Fibroblast of skin of right quadriceps (primary cell): ENCODE data around the gene SGK2.

Source experiments
- DNase-seq: peaks from one replicate; pipeline ENCODE4 v3.0.0-alpha.2; 2013

SGK2 gene

GRCh38 chr20:43536817-43537440, 21.9 kb upstream of the SGK2 start:
- no peak for DNase-seq

GRCh38 chr20:43537921-43538877, 20.6 kb upstream of the SGK2 start:
- DNase-seq: peak; percentile 50

- no peak for DNase-seq
Observed at GRCh38 chr20:43538878-43539700, 19.7 kb upstream of the SGK2 start.

GRCh38 chr20:43539975-43540672, 18.7 kb upstream of the SGK2 start:
- no peak for DNase-seq

- no peak for DNase-seq
Observed at GRCh38 chr20:43540673-43541060, 18.2 kb upstream of the SGK2 start.

GRCh38 chr20:43541214-43541613, 17.6 kb upstream of the SGK2 start:
- DNase-seq: peak; percentile 32

- DNase-seq: no peak
Observed at GRCh38 chr20:43542161-43542560, 16.7 kb upstream of the SGK2 start.

GRCh38 chr20:43542674-43543073, 16.2 kb upstream of the SGK2 start:
- DNase-seq: no peak

GRCh38 chr20:43543138-43543537, 15.7 kb upstream of the SGK2 start:
- no peak for DNase-seq

- DNase-seq: no peak
Observed at GRCh38 chr20:43544501-43544900, 14.3 kb upstream of the SGK2 start.

GRCh38 chr20:43545837-43546578, 12.8 kb upstream of the SGK2 start:
- no peak for DNase-seq

- DNase-seq: no peak
Observed at GRCh38 chr20:43548273-43548880, 10.4 kb upstream of the SGK2 start.

GRCh38 chr20:43549416-43550065, 9.3 kb upstream of the SGK2 start:
- DNase-seq: no peak

- DNase-seq: no peak
Observed at GRCh38 chr20:43550456-43550855, 8.4 kb upstream of the SGK2 start.

- DNase-seq: no peak
Observed at GRCh38 chr20:43554369-43554768, 4.5 kb upstream of the SGK2 start.

- no peak for DNase-seq
Observed at GRCh38 chr20:43559147-43559987, 540 bp downstream of the SGK2 start.

- no peak for DNase-seq
Observed at GRCh38 chr20:43560974-43561373, 2.1 kb downstream of the SGK2 start.

- no peak for DNase-seq
Observed at GRCh38 chr20:43563429-43563828, 4.6 kb downstream of the SGK2 start.

GRCh38 chr20:43563991-43564390, 5.2 kb downstream of the SGK2 start:
- DNase-seq: no peak

- no peak for DNase-seq
Observed at GRCh38 chr20:43564455-43564854, 5.6 kb downstream of the SGK2 start.
